ENCODE data around the gene TGFBR2.
A peak's percentile ranks its signal among the peaks of the same experiment; 100 is the strongest.

The TGFBR2 gene

GRCh38 chr3:30606301-30607031 is at the start of gene TGFBR2:
Gene TGFBR2 (plus strand): TSS chr3:30606601. CDS start chr3:30606884, 283 bp downstream.
- peak; percentile 89 for DNase-seq

DNA sequence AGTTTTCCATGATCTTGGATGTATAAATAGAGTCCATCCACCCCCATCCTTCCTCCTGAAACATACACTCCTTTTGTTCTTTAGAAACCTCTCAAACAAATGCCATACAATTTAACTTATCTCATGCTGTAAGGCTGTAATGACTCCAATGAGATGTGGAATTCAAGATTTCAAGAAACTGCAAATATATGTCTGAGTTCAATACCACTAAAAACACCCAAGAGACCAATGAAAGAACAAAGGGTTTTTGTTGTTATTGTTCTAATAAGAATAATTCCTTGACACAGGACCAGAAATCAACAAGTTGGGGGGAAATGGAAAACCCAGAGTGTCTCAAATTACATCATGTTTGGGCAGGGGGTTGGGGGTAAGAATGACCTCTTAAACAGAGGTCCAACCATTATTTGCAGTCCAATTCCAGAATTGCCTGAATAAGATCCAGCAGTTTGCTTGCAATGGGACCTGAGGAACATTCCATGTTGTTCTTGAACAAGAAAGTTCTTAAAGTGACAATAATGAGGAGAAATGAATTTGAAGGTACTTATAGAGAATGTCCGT is 48.6 kb upstream of the TGFBR2 start:
- DNase-seq = no peak

GRCh38 chr3:30563956-30564355 is 42.4 kb upstream of the TGFBR2 start:
- no peak for DNase-seq

GRCh38 chr3:30567139-30567753 is 39.2 kb upstream of the TGFBR2 start:
- no peak for DNase-seq

GRCh38 chr3:30576946-30577345 is 29.5 kb upstream of the TGFBR2 start:
- DNase-seq = no peak

- no peak for DNase-seq
These were observed 28.6 kb upstream of the TGFBR2 start for GRCh38 chr3:30577788-30578187.

DNA sequence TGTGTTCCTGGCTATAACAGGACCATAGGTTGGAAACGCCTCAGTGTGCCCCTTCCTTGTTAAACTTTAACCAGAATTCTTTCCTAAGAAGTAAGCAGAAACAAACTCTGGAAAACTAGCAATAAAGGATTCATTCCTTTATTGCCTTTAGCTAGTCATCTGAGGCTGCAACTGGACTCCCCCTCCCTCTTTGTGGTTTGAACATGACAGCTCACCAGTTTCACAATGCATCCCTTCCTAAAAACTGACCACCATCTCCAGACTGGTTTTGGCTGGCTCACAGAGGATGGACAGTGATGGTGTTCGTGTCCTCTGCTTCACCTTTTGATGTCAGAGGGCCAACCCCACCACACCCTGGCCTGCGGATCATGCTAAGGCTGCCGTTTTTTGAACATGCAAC is 27.9 kb upstream of the TGFBR2 start:
- no peak for DNase-seq

GRCh38 chr3:30578986-30579579 is 27.3 kb upstream of the TGFBR2 start:
- DNase-seq = no peak

DNA sequence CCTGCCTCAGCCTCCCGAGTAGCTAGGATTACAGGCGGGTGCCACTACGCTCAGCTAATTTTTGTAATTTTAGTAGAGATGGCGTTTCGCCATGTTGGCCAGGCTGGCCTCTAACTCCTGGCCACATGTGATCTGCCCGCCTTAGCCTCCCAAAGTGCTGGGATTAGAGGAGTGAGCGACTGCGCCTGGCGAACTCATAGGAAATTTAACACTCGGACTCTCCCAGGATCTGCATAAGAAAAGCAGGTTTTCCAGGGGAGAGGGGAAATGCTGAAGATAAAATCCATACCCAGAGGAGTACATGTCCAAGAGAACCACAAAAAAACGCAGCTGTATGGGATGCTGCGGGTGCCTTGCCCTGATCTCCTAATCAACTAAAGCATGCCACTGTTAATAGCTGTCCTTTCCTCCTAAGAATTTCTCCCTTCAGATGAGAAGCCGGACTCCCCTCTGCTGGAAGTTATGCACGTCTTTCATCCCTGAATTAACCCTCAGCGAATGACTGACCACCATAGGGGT is 25.3 kb upstream of the TGFBR2 start:
- DNase-seq = no peak

GRCh38 chr3:30581982-30582381 is 24.4 kb upstream of the TGFBR2 start:
- no peak for DNase-seq

GRCh38 chr3:30583973-30584372 is 22.4 kb upstream of the TGFBR2 start:
- no peak for DNase-seq

DNA sequence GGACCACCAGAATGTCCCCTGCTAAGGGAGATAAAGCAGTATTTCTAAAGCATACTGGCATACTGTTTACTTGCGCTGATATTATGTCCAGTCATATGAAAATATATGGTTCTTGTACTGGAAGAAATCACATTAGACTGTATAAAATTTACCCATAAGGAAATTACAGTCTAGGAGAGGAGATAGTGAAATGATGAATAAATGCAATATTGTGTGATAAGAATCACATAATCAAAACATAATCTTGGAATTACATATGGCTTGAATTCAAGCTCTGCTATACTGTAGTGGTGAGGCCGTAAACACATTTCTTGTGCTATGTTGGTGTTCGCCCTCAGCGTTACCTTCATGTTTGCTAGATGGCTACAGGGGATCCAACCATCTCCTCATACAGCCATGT is 20.7 kb upstream of the TGFBR2 start:
- no peak for DNase-seq

GRCh38 chr3:30586096-30586805 is 20.1 kb upstream of the TGFBR2 start:
- DNase-seq = no peak

- DNase-seq = no peak
These were observed 19.5 kb upstream of the TGFBR2 start for GRCh38 chr3:30586806-30587486.

GRCh38 chr3:30587904-30588303 is 18.5 kb upstream of the TGFBR2 start:
- DNase-seq = no peak

- DNase-seq = no peak
These were observed 10.2 kb upstream of the TGFBR2 start for GRCh38 chr3:30596152-30596551.

GRCh38 chr3:30597131-30597768 is 9.2 kb upstream of the TGFBR2 start:
- no peak for DNase-seq

- DNase-seq = no peak
These were observed 8.6 kb upstream of the TGFBR2 start for GRCh38 chr3:30597769-30598134.

DNA sequence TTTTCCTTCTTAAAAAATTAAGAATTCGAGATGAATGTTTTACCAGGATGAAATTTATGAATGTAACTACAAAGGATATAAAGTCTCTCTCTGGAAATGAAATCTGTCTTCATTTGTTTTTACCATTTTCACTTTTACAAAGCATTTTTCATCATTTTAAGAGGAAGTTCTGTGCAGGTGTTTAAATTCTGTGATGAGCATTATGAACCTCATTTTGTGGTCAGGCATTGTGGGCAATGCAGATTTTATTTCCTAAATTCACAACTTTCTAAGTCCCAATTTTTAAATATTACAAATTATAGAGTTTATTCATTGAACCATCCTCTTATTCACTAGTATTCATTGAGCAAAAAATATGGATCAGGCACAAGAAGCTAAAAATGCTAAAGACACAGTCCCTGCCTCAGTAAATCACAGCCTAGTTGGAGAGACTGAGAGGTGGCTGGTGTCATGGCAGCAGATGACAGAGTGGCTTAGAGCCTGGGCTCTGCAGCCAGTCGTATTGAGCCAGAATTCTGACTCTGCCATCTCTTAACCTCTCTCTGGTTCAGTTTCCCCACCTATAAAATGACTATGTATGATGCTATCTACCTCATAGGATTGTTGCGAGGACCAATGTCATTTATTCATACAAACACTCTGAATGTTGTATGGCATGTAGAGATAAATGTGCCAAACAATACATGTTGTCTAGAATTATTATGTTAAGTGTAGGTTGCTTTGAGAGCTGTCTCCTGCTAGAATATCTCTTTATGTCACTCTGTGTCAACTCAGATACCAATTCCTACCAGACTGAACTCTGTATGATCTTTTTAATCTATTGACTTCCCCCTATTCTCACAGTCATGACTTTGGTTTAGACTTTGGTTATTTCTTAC is 7.5 kb upstream of the TGFBR2 start:
- no peak for DNase-seq

DNA sequence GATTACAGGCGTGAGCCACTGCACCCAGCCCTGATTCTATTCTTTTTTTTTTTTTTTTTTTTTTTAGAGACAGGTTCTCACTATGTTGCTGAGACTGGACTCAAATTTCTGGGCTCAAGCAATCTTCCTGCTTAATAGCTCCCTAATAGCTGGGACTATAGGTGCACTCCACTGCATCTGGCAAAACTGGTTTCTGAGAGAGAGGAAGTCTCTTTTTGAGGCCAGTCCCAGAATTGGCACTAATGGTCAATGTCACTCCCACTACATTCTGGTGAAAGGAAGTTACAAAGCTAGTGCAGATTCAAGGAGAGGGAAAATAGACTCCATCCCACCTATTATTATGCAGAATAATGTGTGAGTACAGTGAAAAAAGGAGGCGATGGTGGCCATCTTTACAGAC is 5.8 kb upstream of the TGFBR2 start:
- DNase-seq = no peak

DNA sequence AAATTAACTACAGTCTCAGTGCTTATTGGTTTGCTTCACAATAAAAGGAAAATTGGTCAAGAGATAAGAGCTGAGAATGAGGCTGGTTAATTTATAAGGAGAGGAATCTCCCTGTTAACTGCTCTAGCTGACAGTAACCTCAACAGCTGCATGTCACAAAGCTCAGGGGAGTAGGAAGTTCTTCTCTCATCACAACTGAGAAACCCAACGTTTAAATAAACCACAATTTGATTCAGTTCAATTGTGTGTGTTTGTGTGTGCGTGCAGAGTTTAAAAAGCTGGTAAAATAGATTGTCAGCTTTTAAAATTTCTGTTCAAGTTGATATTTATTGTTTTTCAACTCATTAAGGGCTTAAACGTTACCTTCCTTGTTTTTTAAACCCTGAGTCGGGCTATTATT is 3.5 kb upstream of the TGFBR2 start:
- DNase-seq = no peak
